GM19023 (cell line): ENCODE results near the gene POLR3A.

Experiments used
- ATAC-seq: cut with Tn5 transposase; IDR thresholded peaks from one replicate; pipeline ENCODE4 v1.9.1; 2021; ENCODE audit warnings: mild to moderate bottlenecking, moderate library complexity; ENCODE audit not compliant: unreplicated experiment

POLR3A gene

DNA sequence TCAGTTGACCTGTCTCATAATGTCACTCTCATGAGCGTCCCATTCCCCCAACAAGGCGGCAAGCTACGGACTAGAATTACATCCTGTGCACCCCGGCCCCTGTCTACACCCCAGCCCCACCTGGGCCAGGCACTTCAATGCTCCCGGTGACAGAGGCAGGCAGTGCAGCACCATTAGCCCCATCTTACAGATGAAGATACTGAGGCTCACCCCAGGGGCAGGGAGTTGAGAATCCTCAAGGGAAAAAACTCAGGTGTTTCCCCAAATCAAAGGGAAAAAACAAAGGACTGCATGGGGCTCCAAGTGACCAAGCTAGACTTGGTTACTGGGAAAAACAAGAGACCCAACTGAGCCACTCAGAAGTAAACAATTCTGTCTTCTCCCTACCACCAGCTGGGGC, 107.3 kb downstream of the POLR3A start:
- ATAC-seq: no peak

DNA sequence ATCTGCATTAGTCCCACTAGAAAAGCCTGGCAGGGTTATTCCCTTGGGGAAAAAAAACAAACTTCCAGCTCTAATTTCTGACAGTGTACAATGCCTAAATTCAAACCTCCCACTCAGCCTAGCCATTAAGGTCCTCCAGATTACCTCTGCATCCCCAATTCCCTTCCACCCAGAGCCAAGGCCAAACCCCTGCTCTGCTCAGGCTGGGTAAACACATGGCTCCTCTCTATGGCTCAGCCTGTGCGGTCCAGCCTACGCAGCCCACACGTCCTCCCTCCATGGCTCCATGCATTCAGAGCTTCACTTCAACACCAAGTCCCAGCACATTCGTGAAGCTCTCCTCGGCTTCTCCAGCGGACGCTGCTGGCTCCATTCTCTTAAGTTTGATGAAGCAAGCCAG, 107.9 kb downstream of the POLR3A start:
- ATAC-seq: no peak

- ATAC-seq: no peak
Observed at GRCh38 chr10:77920495-77920894, 108.8 kb downstream of the POLR3A start.

DNA sequence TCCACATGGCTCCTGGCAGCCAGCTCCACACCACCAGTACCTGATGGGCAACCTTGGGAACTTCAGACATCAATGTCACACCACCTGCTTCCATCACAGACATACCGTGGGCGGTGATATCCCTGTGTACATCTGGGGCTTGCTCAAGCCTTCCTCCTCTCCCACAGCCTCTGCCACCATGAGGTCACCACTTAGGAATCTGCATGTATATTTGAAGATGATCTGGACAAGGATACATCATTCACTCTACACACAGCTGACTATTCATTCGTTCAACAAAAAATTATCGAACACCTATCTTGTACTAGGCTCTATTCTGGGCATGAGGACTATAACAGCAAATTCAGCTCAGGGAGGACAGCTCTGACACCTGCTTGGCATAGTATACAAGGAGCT, 109.6 kb downstream of the POLR3A start:
- ATAC-seq: no peak
